IPS DF 6.9 (cell line): Measurements from ENCODE around the gene PHPT1.

Experiments
- DNase-seq: peaks from one replicate; pipeline ENCODE4 v3.0.0-alpha.2; 2013; ENCODE audit warnings: low read depth, low spot score
- H3K27ac ChIP-seq: one replicate; pipeline ENCODE4 v1.5.1; 2013; ENCODE audit warnings: low read length, control low read depth
- H3K27me3 ChIP-seq: 2 replicates; pipeline ENCODE4 v1.6.1; 2013; ENCODE audit warnings: mild to moderate bottlenecking, low read length; ENCODE audit not compliant: control insufficient read depth, insufficient read depth
- H3K36me3 ChIP-seq: 2 replicates; pipeline ENCODE4 v1.6.1; 2013; ENCODE audit warnings: low read length; ENCODE audit not compliant: control insufficient read depth, insufficient read depth
- H3K4me1 ChIP-seq: 2 replicates; pipeline ENCODE4 v1.6.1; 2013; ENCODE audit warnings: low read length; ENCODE audit not compliant: control insufficient read depth, insufficient read depth
- H3K4me3 ChIP-seq: 2 replicates; pipeline ENCODE4 v1.5.1; 2013; ENCODE audit warnings: mild to moderate bottlenecking, low read length
- H3K9me3 ChIP-seq: 2 replicates; pipeline ENCODE4 v1.6.1; 2013; ENCODE audit warnings: low read length, inconsistent platforms; ENCODE audit not compliant: control insufficient read depth, insufficient read depth
- WGBS: extraction: QIAGEN DNeasy Blood & Tissue Kit; methylation state at CpG from one replicate; pipeline ENCODE4 v1.1.7; 2013; ENCODE audit warnings: mixed read lengths, missing lambda C conversion rate; ENCODE audit not compliant: insufficient read length, insufficient coverage; 5-methylcytosine and 5-hydroxymethylcytosine counted together

Gene PHPT1

DNA sequence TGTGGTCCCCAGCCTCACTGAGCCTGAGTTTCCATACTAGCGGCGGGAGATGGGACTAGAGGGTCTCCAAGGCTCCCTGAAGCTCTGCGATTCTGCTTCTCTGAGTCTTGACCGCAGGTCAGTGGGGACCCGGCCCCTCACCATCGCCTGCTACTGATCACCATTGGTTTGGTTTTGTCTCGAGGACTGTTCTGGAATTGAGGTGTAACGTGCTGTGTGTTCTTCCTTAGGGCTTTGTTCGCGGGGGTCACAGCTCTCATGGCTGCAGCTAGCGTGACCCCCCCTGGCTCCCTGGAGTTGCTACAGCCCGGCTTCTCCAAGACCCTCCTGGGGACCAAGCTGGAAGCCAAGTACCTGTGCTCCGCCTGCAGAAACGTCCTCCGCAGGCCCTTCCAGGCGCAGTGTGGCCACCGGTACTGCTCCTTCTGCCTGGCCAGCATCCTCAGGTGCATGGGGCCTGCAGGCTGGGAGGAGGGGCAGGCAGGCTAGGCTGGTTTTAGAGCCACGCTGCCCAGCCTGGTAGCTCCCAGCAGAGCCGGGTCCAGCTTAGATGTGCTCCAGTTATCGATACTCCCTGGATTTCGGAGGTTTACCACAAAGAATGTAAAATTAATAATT, 49.4 kb downstream of the PHPT1 start:
- no peak overlapping the region for H3K4me3 ChIP-seq
- H3K27ac ChIP-seq = no peak overlapping the region
- no peaks in the 10 kb centered on the region; the same call in 1 of the 2 replicates for H3K4me1 ChIP-seq
- no CpG with 5 or more reads among the region's 21 CpGs for WGBS
- no peak for DNase-seq
- H3K36me3 ChIP-seq = peaks cover 34% of the 10 kb centered on the region
- H3K27me3 ChIP-seq = no peaks in the 10 kb centered on the region
- H3K9me3 ChIP-seq = no peaks in the 10 kb centered on the region

DNA sequence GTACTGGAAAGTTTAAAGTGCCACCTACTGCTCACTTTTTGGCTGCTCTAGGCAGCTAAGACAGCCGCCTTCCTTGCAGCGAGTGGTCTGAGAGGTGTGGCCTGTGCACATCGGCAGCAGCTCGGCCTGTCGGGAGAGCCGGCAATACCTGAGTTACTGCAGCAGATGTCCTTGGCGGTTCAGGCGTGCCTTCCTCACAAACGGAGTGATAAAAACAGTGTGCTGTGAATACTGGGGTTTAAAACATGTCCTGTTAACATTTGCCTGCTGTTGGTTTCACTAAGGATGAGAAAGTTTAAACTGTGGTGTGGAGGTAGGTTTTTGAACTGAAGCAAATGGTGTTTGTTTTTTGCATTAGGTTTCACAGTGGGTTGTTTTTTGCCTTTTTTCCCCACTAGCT, 50.0 kb downstream of the PHPT1 start:
- WGBS = no CpG with 5 or more reads among the region's 9 CpGs
- no peaks in the 10 kb centered on the region; the same call in 1 of the 2 replicates for H3K4me1 ChIP-seq
- H3K4me3 ChIP-seq = no peak overlapping the region
- H3K27ac ChIP-seq = no peak overlapping the region
- no peaks in the 10 kb centered on the region for H3K27me3 ChIP-seq
- H3K9me3 ChIP-seq = no peaks in the 10 kb centered on the region
- H3K36me3 ChIP-seq = peaks cover 34% of the 10 kb centered on the region
- DNase-seq = no peak

DNA sequence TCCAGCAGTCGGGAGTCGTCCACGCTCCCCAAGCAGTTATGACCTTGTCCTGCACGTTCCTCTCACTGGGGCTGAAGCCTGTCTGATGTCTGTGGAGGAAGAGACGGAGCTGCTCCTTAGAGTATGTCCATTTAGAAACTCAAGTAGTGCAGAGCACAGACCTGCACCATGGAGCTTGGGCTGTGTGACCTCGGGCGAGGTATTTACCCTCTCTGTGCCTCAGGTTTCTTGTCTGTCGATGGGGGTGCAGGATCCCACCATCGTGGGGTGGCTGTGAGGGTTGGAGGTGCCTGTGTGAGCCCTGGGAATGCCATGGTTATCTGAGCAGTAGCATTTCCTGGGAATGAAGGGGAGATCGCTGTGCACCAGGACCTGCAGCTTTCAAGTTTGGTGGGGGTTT, 51.3 kb downstream of the PHPT1 start:
- no peak for DNase-seq
- Histone ChIP-seq H3K4me1 (no peaks in the 10 kb centered on the region), H3K27me3 (no peaks in the 10 kb centered on the region), H3K9me3 (no peaks in the 10 kb centered on the region), H3K36me3 (peaks cover 32% of the 10 kb centered on the region), H3K4me3 (no peak overlapping the region), H3K27ac (no peak overlapping the region)
- no CpG with 5 or more reads among the region's 10 CpGs for WGBS
